Measurements from ENCODE around the gene TBC1D22B.

DNA sequence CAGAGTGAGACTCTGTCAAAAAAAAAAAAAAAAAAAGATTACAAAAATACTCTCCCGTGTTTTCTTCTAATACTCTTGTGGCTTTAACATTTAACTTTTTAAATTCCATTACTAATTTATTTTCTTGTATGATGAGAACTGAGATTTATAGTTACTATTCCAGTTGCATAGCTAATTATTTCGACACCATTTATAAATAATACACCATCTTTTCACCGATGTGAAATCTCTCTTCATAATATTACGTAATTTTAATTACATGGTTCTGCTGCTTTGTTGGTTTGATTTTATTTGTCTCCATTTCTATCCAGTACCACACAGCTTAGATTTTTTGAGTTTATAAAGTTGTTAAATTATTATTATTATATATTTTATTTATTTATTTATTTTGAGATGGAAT is 42.4 kb downstream of the TBC1D22B start:
- TF ChIP-seq, protein P1, sequence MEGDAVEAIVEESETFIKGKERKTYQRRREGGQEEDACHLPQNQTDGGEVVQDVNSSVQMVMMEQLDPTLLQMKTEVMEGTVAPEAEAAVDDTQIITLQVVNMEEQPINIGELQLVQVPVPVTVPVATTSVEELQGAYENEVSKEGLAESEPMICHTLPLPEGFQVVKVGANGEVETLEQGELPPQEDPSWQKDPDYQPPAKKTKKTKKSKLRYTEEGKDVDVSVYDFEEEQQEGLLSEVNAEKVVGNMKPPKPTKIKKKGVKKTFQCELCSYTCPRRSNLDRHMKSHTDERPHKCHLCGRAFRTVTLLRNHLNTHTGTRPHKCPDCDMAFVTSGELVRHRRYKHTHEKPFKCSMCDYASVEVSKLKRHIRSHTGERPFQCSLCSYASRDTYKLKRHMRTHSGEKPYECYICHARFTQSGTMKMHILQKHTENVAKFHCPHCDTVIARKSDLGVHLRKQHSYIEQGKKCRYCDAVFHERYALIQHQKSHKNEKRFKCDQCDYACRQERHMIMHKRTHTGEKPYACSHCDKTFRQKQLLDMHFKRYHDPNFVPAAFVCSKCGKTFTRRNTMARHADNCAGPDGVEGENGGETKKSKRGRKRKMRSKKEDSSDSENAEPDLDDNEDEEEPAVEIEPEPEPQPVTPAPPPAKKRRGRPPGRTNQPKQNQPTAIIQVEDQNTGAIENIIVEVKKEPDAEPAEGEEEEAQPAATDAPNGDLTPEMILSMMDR (IDR thresholded peaks at IDR 0.05): no peak
- TF ChIP-seq EZH2 (IDR thresholded peaks at IDR 0.05) (no peak), EZH2phosphoT487 (IDR thresholded peaks at IDR 0.05) (no peak)
